IMR-90 (cell line): Measurements from ENCODE around the gene LRRN2. TPM values are rescaled to one million over a fixed set of nuclear protein-coding genes. Genes with fewer than 3 reads are reported as not detected.

Source experiments
- ATAC-seq: fragments of 200-7000 bp; cut with Tn5 transposase; 2 replicates; pipeline ENCODE4 v1.9.1; 2020; ENCODE audit warnings: low read depth, mild to moderate bottlenecking, moderate library complexity
- BruUV-seq: library from RNA; stranded (reverse); fragments of 400-500 nt; replicated peaks from 2 replicates; lab custom pipeline; 2021; lab: Mats Ljungman, UMichigan
- CTCF ChIA-PET: fragments of 300-600 bp; formaldehyde crosslinking; extraction: SDS; loops from one replicate; lab custom pipeline; 2021; ENCODE audit warnings: antibody characterized with exemption; lab: Yijun Ruan, JAX
- POLR2A ChIA-PET: fragments of 300-600 bp; sonication (Branson Sonifier 250); formaldehyde crosslinking; loops from one replicate; lab custom pipeline; 2022; ENCODE audit warnings: antibody characterized with exemption; ENCODE audit not compliant: unreplicated experiment; lab: Charles Lee
- DNase-seq: peaks from one replicate; pipeline ENCODE4 v3.0.0; 2013
- H2AFZ ChIP-seq: replicated peaks from 2 replicates; pipeline ENCODE3; 2013; ENCODE audit warnings: low read length, mild to moderate bottlenecking; ENCODE audit not compliant: poor library complexity
- H2AK5ac ChIP-seq: 2 replicates; pipeline ENCODE4 v1.6.1; 2013; ENCODE audit warnings: low read depth, low read length, inconsistent platforms
- H2AK9ac ChIP-seq: replicated peaks from 2 replicates; pipeline ENCODE3; 2013; ENCODE audit warnings: mild to moderate bottlenecking, low read depth, low read length, moderate library complexity; ENCODE audit not compliant: poor library complexity
- H2BK120ac ChIP-seq: 2 replicates; pipeline ENCODE4 v1.6.1; 2013; ENCODE audit warnings: low read depth, low read length, inconsistent platforms
- H2BK15ac ChIP-seq: 3 replicates; pipeline ENCODE4 v1.6.1; 2013; ENCODE audit warnings: low read depth, low read length, inconsistent platforms
- H2BK20ac ChIP-seq: 2 replicates; pipeline ENCODE4 v1.6.1; 2013; ENCODE audit warnings: low read depth, mild to moderate bottlenecking, inconsistent platforms, low read length, moderate library complexity
- H2BK5ac ChIP-seq: 2 replicates; pipeline ENCODE4 v1.6.1; 2013; ENCODE audit warnings: mild to moderate bottlenecking, low read depth, low read length, inconsistent platforms; ENCODE audit not compliant: poor library complexity, severe bottlenecking
- H3K14ac ChIP-seq: replicated peaks from 2 replicates; pipeline ENCODE4 v1.6.1; 2013; ENCODE audit warnings: low read depth, low read length, inconsistent platforms
- H3K18ac ChIP-seq: 2 replicates; pipeline ENCODE4 v1.6.1; 2013; ENCODE audit warnings: low read depth, low read length, control low read depth
- H3K23ac ChIP-seq: 2 replicates; pipeline ENCODE4 v1.6.1; 2013; ENCODE audit warnings: low read depth, low read length, inconsistent platforms
- H3K27ac ChIP-seq: 2 replicates; pipeline ENCODE4 v1.5.1; 2013; ENCODE audit warnings: mild to moderate bottlenecking, control low read depth, low read length; ENCODE audit not compliant: insufficient read depth
- H3K27me3 ChIP-seq: 2 replicates; pipeline ENCODE4 v1.6.1; 2013; ENCODE audit warnings: low read length; ENCODE audit not compliant: control insufficient read depth, insufficient read depth
- H3K36me3 ChIP-seq: 2 replicates; pipeline ENCODE4 v1.6.1; 2013; ENCODE audit warnings: low read length, mixed read lengths; ENCODE audit not compliant: control insufficient read depth, insufficient read depth
- H3K4ac ChIP-seq: 2 replicates; pipeline ENCODE4 v1.6.1; 2013; ENCODE audit warnings: low read depth, low read length, inconsistent platforms
- H3K4me1 ChIP-seq: 2 replicates; pipeline ENCODE4 v1.6.1; 2013; ENCODE audit warnings: low read length, mixed read lengths; ENCODE audit not compliant: control insufficient read depth, insufficient read depth
- H3K4me2 ChIP-seq: 2 replicates; pipeline ENCODE4 v1.6.1; 2013; ENCODE audit warnings: low read depth, mild to moderate bottlenecking, control low read depth, low read length, moderate library complexity
- H3K4me3 ChIP-seq: 2 replicates; pipeline ENCODE4 v1.5.1; 2013; ENCODE audit warnings: low read depth, mild to moderate bottlenecking, control low read depth, low read length, moderate library complexity; ENCODE audit not compliant: insufficient read depth
- H3K56ac ChIP-seq: 2 replicates; pipeline ENCODE4 v1.6.1; 2013; ENCODE audit warnings: low read length, inconsistent platforms; ENCODE audit not compliant: insufficient read depth; ENCODE audit errors: extremely low read depth
- H3K79me1 ChIP-seq, 2 experiments: 2 replicates each; pipeline ENCODE4 v1.6.1; 2013; ENCODE audit warnings: low read length in 2 of 2, inconsistent platforms in 1 of 2, low read depth in 1 of 2
- H3K9ac ChIP-seq: 2 replicates; pipeline ENCODE4 v1.6.1; 2013; ENCODE audit warnings: low read depth, low read length, control low read depth
- H3K9me1 ChIP-seq: 2 replicates; pipeline ENCODE4 v1.6.1; 2013; ENCODE audit warnings: low read length, inconsistent platforms; ENCODE audit not compliant: insufficient read depth
- H3K9me3 ChIP-seq: 2 replicates; pipeline ENCODE4 v1.6.1; 2013; ENCODE audit warnings: low read length; ENCODE audit not compliant: control insufficient read depth, insufficient read depth
- H4K20me1 ChIP-seq: 2 replicates; pipeline ENCODE4 v1.6.1; 2013; ENCODE audit warnings: low read length, inconsistent platforms; ENCODE audit not compliant: insufficient read depth
- H4K5ac ChIP-seq: 2 replicates; pipeline ENCODE4 v1.6.1; 2013; ENCODE audit warnings: mild to moderate bottlenecking, low read depth, low read length, control low read depth
- H4K8ac ChIP-seq, 2 experiments: 2 replicates each; pipeline ENCODE4 v1.6.1; 2013; ENCODE audit warnings: low read depth in 2 of 2, low read length in 2 of 2, control low read depth in 1 of 2, inconsistent platforms in 1 of 2
- H4K91ac ChIP-seq: 2 replicates; pipeline ENCODE4 v1.6.1; 2013; ENCODE audit warnings: low read depth, low read length, inconsistent platforms; ENCODE audit not compliant: insufficient read depth
- BHLHE40 ChIP-seq: fragments of 150-350 bp; IDR thresholded peaks from 2 replicates; pipeline ENCODE4 v1.6.1; 2016; ENCODE audit warnings: mild to moderate bottlenecking, low read depth, low read length
- CEBPB ChIP-seq: IDR thresholded peaks from 2 replicates; pipeline ENCODE4 v1.6.1; 2012; ENCODE audit warnings: low read depth, low read length, improper control_type of control experiment
- CHD1 ChIP-seq: IDR thresholded peaks from 2 replicates; pipeline ENCODE4 v1.6.1; 2012; ENCODE audit warnings: low read depth, low read length, improper control_type of control experiment
- MAFK ChIP-seq: IDR thresholded peaks from 2 replicates; pipeline ENCODE4 v1.6.1; 2012; ENCODE audit warnings: low read depth, low read length, improper control_type of control experiment
- MAZ ChIP-seq: IDR thresholded peaks from 2 replicates; pipeline ENCODE4 v1.6.1; 2012; ENCODE audit warnings: low read depth, mild to moderate bottlenecking, low read length, improper control_type of control experiment, moderate library complexity, borderline replicate concordance
- MXI1 ChIP-seq: IDR thresholded peaks from 2 replicates; pipeline ENCODE4 v1.6.1; 2012; ENCODE audit warnings: low read depth, mild to moderate bottlenecking, low read length, moderate library complexity, borderline replicate concordance
- NFE2L2 ChIP-seq: fragments of 150-350 bp; IDR thresholded peaks from 2 replicates; pipeline ENCODE4 v1.6.1; 2016; ENCODE audit warnings: low read depth, mild to moderate bottlenecking, low read length
- POLR2A ChIP-seq: IDR thresholded peaks from 2 replicates; pipeline ENCODE4 v1.6.1; 2012; ENCODE audit warnings: mild to moderate bottlenecking, low read depth, low read length
- RAD21 ChIP-seq: IDR thresholded peaks from 2 replicates; pipeline ENCODE4 v1.6.1; 2012; ENCODE audit warnings: low read length, improper control_type of control experiment
- RFX5 ChIP-seq: IDR thresholded peaks from 2 replicates; pipeline ENCODE4 v1.8.0; 2012; ENCODE audit warnings: low read depth, mild to moderate bottlenecking, low read length, moderate library complexity
- SMC3 ChIP-seq: fragments of 150-350 bp; IDR thresholded peaks from 2 replicates; pipeline ENCODE4 v1.6.1; 2016; ENCODE audit warnings: low read depth, mild to moderate bottlenecking, antibody characterized with exemption, low read length, moderate library complexity
- WGBS, 2 experiments: methylation state at CpG; one replicate each; pipeline versions ENCODE4 v1.1.5 to v1.1.7; 2013; ENCODE audit warnings: missing lambda C conversion rate in 2 of 2; ENCODE audit not compliant: insufficient read length in 1 of 2; ENCODE audit errors: extremely low coverage in 2 of 2; 5-methylcytosine and 5-hydroxymethylcytosine counted together
- dilution Hi-C: fragments of 300-500 bp; cut with HindIII; formaldehyde crosslinking; loops from one replicate; pipeline ENCODE4 v1.14.3; 2018; ENCODE audit warnings: low sequenced_read_pairs; ENCODE audit not compliant: unreplicated experiment
- in situ Hi-C: fragments of 300-500 bp; cut with MboI; formaldehyde crosslinking; loops from 3 replicates; pipeline ENCODE4 v1.14.3; 2019; ENCODE audit warnings: low sequenced_read_pairs, inconsistent platforms, mixed read lengths
- intact Hi-C: fragments of 100-400 bp; cut with micrococcal nuclease; formaldehyde crosslinking; loops from 2 replicates; pipeline ENCODE4 v1.10.0; 2022
- polyA plus RNA-seq, 3 experiments: library from polyadenylated mRNA; depleted of rRNA; stranded (reverse); fragments of >200 nt; gene quantifications; 2 replicates each; pipeline ENCODE4 v1.2.3, GENCODE V29; 2012; ENCODE audit warnings: low replicate concordance in 1 of 3
- total RNA-seq: library from RNA; depleted of rRNA; stranded (reverse); fragments of >200 nt; gene quantifications from 2 replicates; pipeline ENCODE4 v1.2.3, GENCODE V29; 2012
- TF ChIP-seq, protein P1 (sequence below): fragments of 150-350 bp; IDR thresholded peaks from 2 replicates; pipeline ENCODE4 v1.6.1; 2016; ENCODE audit warnings: low read depth, mild to moderate bottlenecking, low read length, moderate library complexity, borderline replicate concordance
- TF ChIP-seq, protein P2 (sequence below): fragments of 150-350 bp; IDR thresholded peaks from 2 replicates; pipeline ENCODE4 v1.6.1; 2017; ENCODE audit warnings: mild to moderate bottlenecking, antibody characterized with exemption, low read length, low read depth
- TF ChIP-seq, protein P3 (sequence below): conservative IDR thresholded peaks from 2 replicates; pipeline ENCODE4 v1.5.1; 2012; ENCODE audit warnings: mild to moderate bottlenecking, low read depth, low read length, improper control_type of control experiment

LRRN2 gene
- total and polyA plus RNA-seq, 2 of the 4 experiments (the other 2 are of a cell fraction): not detected

DNA sequence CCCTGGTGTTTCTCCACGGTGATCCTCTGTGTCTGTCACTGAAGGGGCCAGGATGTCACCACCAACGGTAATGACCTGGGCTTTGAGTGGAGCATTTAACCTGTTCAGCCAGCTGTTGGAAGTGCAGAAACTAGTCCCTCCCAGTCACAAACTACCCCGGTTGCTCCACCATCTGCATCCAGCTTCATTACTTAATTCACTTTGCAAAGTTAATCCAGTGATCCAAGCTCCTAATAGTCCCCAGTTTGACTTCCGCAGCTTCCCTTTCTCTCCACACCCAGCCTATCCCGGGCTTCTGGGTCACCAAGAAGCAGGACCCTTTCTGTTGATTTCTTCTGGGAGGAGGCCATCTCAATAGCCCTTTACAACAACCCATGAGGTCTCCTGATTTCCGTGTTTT is 105.9 kb downstream of the LRRN2 start:
- intact Hi-C loops: no loop called here
- Histone ChIP-seq H4K91ac (no peak overlapping the region), H2AK9ac (no peak overlapping the region), H3K14ac (no peak overlapping the region), H3K4me2 (no peak overlapping the region), H2BK20ac (no peak overlapping the region), H2BK15ac (no peak overlapping the region), H3K4ac (no peak overlapping the region), H2BK5ac (no peak overlapping the region), H3K4me1 (peaks cover 1% of the 10 kb centered on the region; the same call in 1 of the 2 replicates), H4K8ac (no peak overlapping the region), H4K20me1 (no peaks in the 10 kb centered on the region), H3K27ac (no peak overlapping the region), H2AFZ (no peak overlapping the region), H3K18ac (no peak overlapping the region), H3K4me3 (no peak overlapping the region), H3K9ac (no peak overlapping the region), H3K56ac (no peak overlapping the region), H2AK5ac (no peak overlapping the region), H3K27me3 (peaks cover 8% of the 10 kb centered on the region), H2BK120ac (no peak overlapping the region), H3K9me1 (no peaks in the 10 kb centered on the region), H4K5ac (no peak overlapping the region), H3K23ac (no peak overlapping the region), H3K79me1 (no peaks in the 10 kb centered on the region), H3K36me3 (no peaks in the 10 kb centered on the region), H3K9me3 (no peaks in the 10 kb centered on the region)
- no peak for TF ChIP-seq CHD1
- no peak for TF ChIP-seq POLR2A
- TF ChIP-seq RFX5: no peak
- no peak for TF ChIP-seq MAFK
- no peak for TF ChIP-seq MXI1
- TF ChIP-seq, protein P1, sequence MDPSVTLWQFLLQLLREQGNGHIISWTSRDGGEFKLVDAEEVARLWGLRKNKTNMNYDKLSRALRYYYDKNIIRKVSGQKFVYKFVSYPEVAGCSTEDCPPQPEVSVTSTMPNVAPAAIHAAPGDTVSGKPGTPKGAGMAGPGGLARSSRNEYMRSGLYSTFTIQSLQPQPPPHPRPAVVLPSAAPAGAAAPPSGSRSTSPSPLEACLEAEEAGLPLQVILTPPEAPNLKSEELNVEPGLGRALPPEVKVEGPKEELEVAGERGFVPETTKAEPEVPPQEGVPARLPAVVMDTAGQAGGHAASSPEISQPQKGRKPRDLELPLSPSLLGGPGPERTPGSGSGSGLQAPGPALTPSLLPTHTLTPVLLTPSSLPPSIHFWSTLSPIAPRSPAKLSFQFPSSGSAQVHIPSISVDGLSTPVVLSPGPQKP: no peak
- TF ChIP-seq RAD21: no peak
- no peak for TF ChIP-seq BHLHE40
- TF ChIP-seq, protein P2, sequence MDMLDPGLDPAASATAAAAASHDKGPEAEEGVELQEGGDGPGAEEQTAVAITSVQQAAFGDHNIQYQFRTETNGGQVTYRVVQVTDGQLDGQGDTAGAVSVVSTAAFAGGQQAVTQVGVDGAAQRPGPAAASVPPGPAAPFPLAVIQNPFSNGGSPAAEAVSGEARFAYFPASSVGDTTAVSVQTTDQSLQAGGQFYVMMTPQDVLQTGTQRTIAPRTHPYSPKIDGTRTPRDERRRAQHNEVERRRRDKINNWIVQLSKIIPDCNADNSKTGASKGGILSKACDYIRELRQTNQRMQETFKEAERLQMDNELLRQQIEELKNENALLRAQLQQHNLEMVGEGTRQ: no peak
- TF ChIP-seq, protein P3, sequence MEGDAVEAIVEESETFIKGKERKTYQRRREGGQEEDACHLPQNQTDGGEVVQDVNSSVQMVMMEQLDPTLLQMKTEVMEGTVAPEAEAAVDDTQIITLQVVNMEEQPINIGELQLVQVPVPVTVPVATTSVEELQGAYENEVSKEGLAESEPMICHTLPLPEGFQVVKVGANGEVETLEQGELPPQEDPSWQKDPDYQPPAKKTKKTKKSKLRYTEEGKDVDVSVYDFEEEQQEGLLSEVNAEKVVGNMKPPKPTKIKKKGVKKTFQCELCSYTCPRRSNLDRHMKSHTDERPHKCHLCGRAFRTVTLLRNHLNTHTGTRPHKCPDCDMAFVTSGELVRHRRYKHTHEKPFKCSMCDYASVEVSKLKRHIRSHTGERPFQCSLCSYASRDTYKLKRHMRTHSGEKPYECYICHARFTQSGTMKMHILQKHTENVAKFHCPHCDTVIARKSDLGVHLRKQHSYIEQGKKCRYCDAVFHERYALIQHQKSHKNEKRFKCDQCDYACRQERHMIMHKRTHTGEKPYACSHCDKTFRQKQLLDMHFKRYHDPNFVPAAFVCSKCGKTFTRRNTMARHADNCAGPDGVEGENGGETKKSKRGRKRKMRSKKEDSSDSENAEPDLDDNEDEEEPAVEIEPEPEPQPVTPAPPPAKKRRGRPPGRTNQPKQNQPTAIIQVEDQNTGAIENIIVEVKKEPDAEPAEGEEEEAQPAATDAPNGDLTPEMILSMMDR: no peak
- TF ChIP-seq SMC3: no peak
- no peak for TF ChIP-seq CEBPB
- no peak for TF ChIP-seq NFE2L2
- TF ChIP-seq MAZ: no peak
- ATAC-seq: no peak
- no peak for DNase-seq
- WGBS, 2 experiments: 69% methylated on average over 2 of the region's 6 CpGs; no CpG with 5 or more reads in 1 of the 2 experiments
- dilution Hi-C loops: no loop called here
- ChIA-PET POLR2A (no interaction called here), CTCF (no interaction called here)
- in situ Hi-C loops: no loop called here
- no TSS peak for BruUV-seq
